Lower leg skin (tissue), 3 donors: ENCODE results near the gene HOXC10.

Experiments
- CTCF ChIP-seq, 3 donors: fragments of 450-650 bp; IDR thresholded peaks; one replicate each; pipeline ENCODE4 v1.5.1; 2016; ENCODE audit warnings: antibody characterized with exemption in 3 of 3, mild to moderate bottlenecking in 3 of 3, moderate library complexity in 2 of 3
- POLR2A ChIP-seq, 2 donors: fragments of 450-650 bp; IDR thresholded peaks; one replicate each; pipeline ENCODE4 v1.6.1; 2016 to 2017; ENCODE audit warnings: antibody characterized with exemption in 2 of 2, mild to moderate bottlenecking in 1 of 2, moderate library complexity in 1 of 2

GRCh38 chr12:54038284-54038870, 53.4 kb downstream of the HOXC10 start:
- TF ChIP-seq POLR2A (IDR thresholded peaks at IDR 0.05) (no peak), CTCF (IDR thresholded peaks at IDR 0.05) (no peak)
